HepG2 (cell line): ENCODE results near the gene TAOK3. TPM values are rescaled to one million over a fixed set of nuclear protein-coding genes. Genes with fewer than 3 reads are reported as not detected.
A peak's percentile ranks its signal among the peaks of the same experiment; 100 is the strongest.

Source experiments
- FOXM1 ChIP-seq: sonication (generic); formaldehyde crosslinking; IDR thresholded peaks from 2 replicates; pipeline ENCODE4 v1.5.0; 2020; ENCODE audit warnings: missing genetic modification reagents
- GATA4 ChIP-seq: sonication (generic); IDR thresholded peaks from 2 replicates; pipeline ENCODE4 v1.6.1; 2016; ENCODE audit warnings: antibody characterized with exemption, low read depth, borderline replicate concordance
- HNRNPUL1 ChIP-seq: fragments of 200-400 bp; formaldehyde crosslinking; IDR thresholded peaks from 2 replicates; pipeline ENCODE4 v1.6.1; 2017; ENCODE audit warnings: low read depth, mild to moderate bottlenecking, low read length, moderate library complexity
- JDP2 ChIP-seq: sonication (generic); formaldehyde crosslinking; IDR thresholded peaks from 2 replicates; pipeline ENCODE4 v1.8.1; 2022; ENCODE audit warnings: missing genetic modification reagents, borderline replicate concordance
- KLF11 ChIP-seq: IDR thresholded peaks from 2 replicates; pipeline ENCODE4 v1.6.1; 2016; ENCODE audit warnings: missing compliant biosample characterization
- MEIS2 ChIP-seq: sonication (generic); formaldehyde crosslinking; IDR thresholded peaks from 2 replicates; pipeline ENCODE4 v1.9.0; 2021; ENCODE audit warnings: mild to moderate bottlenecking, missing genetic modification reagents
- MLLT10 ChIP-seq: sonication (generic); formaldehyde crosslinking; IDR thresholded peaks from 2 replicates; pipeline ENCODE4 v1.4.0; 2020; ENCODE audit warnings: missing genetic modification reagents
- NFIB ChIP-seq: sonication (generic); formaldehyde crosslinking; IDR thresholded peaks from 2 replicates; pipeline ENCODE4 v1.9.0; 2021; ENCODE audit warnings: missing genetic modification reagents, mild to moderate bottlenecking, borderline replicate concordance
- NFIC ChIP-seq: IDR thresholded peaks from 2 replicates; pipeline ENCODE4 v1.6.1; 2012; ENCODE audit warnings: mild to moderate bottlenecking, low read length, inconsistent platforms
- PAF1 ChIP-seq: IDR thresholded peaks from 2 replicates; pipeline ENCODE4 v1.6.1; 2016; ENCODE audit warnings: missing genetic modification reagents, missing compliant biosample characterization
- RXRA ChIP-seq: sonication (generic); formaldehyde crosslinking; IDR thresholded peaks from 2 replicates; pipeline ENCODE4 v1.5.1; 2020; ENCODE audit warnings: missing genetic modification reagents
- SMAD9 ChIP-seq: sonication (generic); formaldehyde crosslinking; IDR thresholded peaks from 2 replicates; pipeline ENCODE4 v1.5.1; 2020; ENCODE audit warnings: mild to moderate bottlenecking, missing genetic modification reagents
- STAG1 ChIP-seq: sonication (generic); formaldehyde crosslinking; IDR thresholded peaks from 2 replicates; pipeline ENCODE4 v1.4.0; 2020; ENCODE audit warnings: missing genetic modification reagents
- ZBTB38 ChIP-seq: sonication (generic); formaldehyde crosslinking; IDR thresholded peaks from 2 replicates; pipeline ENCODE4 v1.5.1; 2020; ENCODE audit warnings: mild to moderate bottlenecking, missing genetic modification reagents
- ZFP90 ChIP-seq: sonication (generic); formaldehyde crosslinking; IDR thresholded peaks from 2 replicates; pipeline ENCODE4 v1.8.0; 2022; ENCODE audit warnings: missing genetic modification reagents, mild to moderate bottlenecking, inconsistent platforms, borderline replicate concordance
- ZKSCAN1 ChIP-seq: fragments of 150-350 bp; IDR thresholded peaks from 2 replicates; pipeline ENCODE4 v1.6.1; 2014; ENCODE audit warnings: low read length
- ZNF441 ChIP-seq: sonication (generic); formaldehyde crosslinking; IDR thresholded peaks from 2 replicates; pipeline ENCODE4 v1.7.0; 2021; ENCODE audit warnings: missing genetic modification reagents, borderline replicate concordance
- ZNF777 ChIP-seq: sonication (generic); formaldehyde crosslinking; IDR thresholded peaks from 2 replicates; pipeline ENCODE4 v1.4.0; 2020; ENCODE audit warnings: missing genetic modification reagents
- ZSCAN30 ChIP-seq: sonication (generic); formaldehyde crosslinking; IDR thresholded peaks from 2 replicates; pipeline ENCODE4 v1.5.0; 2020; ENCODE audit warnings: mild to moderate bottlenecking, missing genetic modification reagents
- polyA plus RNA-seq, 8 experiments: library from polyadenylated mRNA; depleted of rRNA in 3 of 8; stranded (reverse) in 7 of 8; unstranded in 1 of 8; fragments of >200 nt; fragmentation: Illumina TruSeq in 4 of 8; extraction: Trizol in 4 of 8; gene quantifications; 2 replicates each; pipeline versions ENCODE4 v1.2.1 to v1.2.3, GENCODE V29; 2011 to 2016; ENCODE audit warnings: low read depth in 4 of 8, missing spikeins in 1 of 8, mixed read lengths in 1 of 8; ENCODE audit not compliant: insufficient read depth in 1 of 8
- total RNA-seq, 5 experiments: library from RNA; depleted of rRNA; stranded (reverse); fragments of >200 nt; fragmentation: Illumina TruSeq; extraction: Trizol; gene quantifications; 2 replicates each; pipeline ENCODE4 v1.2.3, GENCODE V29; 2016; ENCODE audit warnings: low read depth in 1 of 5
- TF ChIP-seq, protein P1 (sequence below): sonication (generic); formaldehyde crosslinking; IDR thresholded peaks from 2 replicates; pipeline ENCODE4 v1.5.1; 2020; ENCODE audit warnings: mild to moderate bottlenecking, missing genetic modification reagents, borderline replicate concordance
- TF ChIP-seq, protein P2 (sequence below): sonication (generic); formaldehyde crosslinking; IDR thresholded peaks from 2 replicates; pipeline ENCODE4 v1.4.0; 2020; ENCODE audit warnings: missing genetic modification reagents, borderline replicate concordance
- TF ChIP-seq, protein P3 (sequence below): sonication (generic); formaldehyde crosslinking; IDR thresholded peaks from 2 replicates; pipeline ENCODE4 v1.4.0; 2020; ENCODE audit warnings: missing genetic modification reagents, borderline replicate concordance

TAOK3 gene
- total and polyA plus RNA-seq, 2 of the 13 experiments (the other 11 are each of a cell fraction or from before 2014, with no cell fraction given) = 10.4 to 12.3 TPM

DNA sequence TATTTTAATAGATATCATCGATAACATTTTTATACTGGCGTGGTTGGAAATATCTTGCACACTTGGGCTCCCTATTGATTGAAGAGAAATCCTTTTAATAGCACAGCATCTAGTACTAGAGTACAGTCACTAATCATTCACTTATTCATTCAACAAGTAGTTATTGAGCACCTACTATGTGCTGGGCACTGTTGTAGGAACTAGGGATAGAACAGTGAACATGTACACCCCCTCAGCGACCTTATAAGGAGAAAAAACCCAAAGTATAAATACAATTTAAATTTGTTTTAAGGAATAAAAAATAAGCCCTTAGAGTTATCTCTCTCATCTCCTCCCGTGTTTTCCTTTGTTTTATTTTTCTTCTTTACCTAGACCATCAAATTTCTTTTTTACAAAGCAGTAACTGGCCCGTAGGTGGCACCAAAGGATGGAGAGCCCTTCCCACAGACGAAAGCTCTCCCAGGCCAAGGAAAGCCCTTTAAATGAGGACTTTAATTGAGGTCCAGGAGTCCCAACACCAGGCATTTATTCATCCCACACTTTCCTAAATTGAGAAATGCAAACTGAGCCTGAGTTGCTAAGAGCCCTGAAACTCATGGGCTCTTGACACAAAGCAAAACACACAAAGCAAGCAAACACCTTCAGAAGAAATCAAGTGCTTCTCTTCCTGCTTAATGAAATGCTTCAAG is 207.8 kb downstream of the TAOK3 start (continued):
- TF ChIP-seq GATA4 (no peak), NFIC (no peak), MLLT10 (CRISPR knock-in tag) (no peak), SMAD9 (CRISPR knock-in tag) (no peak), ZNF777 (CRISPR knock-in tag) (no peak), NFIB (CRISPR knock-in tag) (no peak), FOXM1 (CRISPR knock-in tag) (no peak), ZSCAN30 (CRISPR knock-in tag) (no peak), ZFP90 (CRISPR knock-in tag) (no peak), PAF1 (no peak), STAG1 (CRISPR knock-in tag) (peak; percentile 57), ZKSCAN1 (peak; percentile 54; the same call in 1 of the 2 replicates), HNRNPUL1 (no peak), RXRA (CRISPR knock-in tag) (no peak), ZBTB38 (no peak), JDP2 (CRISPR knock-in tag) (no peak), MEIS2 (CRISPR knock-in tag) (no peak), KLF11 (CRISPR knock-in tag) (no peak), ZNF441 (CRISPR knock-in tag) (no peak)
- TF ChIP-seq, protein P1, sequence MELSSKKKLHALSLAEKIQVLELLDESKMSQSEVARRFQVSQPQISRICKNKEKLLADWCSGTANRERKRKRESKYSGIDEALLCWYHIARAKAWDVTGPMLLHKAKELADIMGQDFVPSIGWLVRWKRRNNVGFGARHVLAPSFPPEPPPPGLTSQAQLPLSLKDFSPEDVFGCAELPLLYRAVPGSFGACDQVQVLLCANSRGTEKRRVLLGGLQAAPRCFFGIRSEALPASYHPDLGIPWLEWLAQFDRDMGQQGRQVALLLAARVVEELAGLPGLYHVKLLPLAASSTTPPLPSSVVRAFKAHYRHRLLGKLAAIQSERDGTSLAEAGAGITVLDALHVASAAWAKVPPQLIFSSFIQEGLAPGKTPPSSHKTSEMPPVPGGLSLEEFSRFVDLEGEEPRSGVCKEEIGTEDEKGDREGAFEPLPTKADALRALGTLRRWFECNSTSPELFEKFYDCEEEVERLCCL (CRISPR knock-in tag) = no peak
- TF ChIP-seq, protein P2, sequence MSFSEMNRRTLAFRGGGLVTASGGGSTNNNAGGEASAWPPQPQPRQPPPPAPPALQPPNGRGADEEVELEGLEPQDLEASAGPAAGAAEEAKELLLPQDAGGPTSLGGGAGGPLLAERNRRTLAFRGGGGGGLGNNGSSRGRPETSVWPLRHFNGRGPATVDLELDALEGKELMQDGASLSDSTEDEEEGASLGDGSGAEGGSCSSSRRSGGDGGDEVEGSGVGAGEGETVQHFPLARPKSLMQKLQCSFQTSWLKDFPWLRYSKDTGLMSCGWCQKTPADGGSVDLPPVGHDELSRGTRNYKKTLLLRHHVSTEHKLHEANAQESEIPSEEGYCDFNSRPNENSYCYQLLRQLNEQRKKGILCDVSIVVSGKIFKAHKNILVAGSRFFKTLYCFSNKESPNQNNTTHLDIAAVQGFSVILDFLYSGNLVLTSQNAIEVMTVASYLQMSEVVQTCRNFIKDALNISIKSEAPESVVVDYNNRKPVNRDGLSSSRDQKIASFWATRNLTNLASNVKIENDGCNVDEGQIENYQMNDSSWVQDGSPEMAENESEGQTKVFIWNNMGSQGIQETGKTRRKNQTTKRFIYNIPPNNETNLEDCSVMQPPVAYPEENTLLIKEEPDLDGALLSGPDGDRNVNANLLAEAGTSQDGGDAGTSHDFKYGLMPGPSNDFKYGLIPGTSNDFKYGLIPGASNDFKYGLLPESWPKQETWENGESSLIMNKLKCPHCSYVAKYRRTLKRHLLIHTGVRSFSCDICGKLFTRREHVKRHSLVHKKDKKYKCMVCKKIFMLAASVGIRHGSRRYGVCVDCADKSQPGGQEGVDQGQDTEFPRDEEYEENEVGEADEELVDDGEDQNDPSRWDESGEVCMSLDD (CRISPR knock-in tag) = no peak
- TF ChIP-seq, protein P3, sequence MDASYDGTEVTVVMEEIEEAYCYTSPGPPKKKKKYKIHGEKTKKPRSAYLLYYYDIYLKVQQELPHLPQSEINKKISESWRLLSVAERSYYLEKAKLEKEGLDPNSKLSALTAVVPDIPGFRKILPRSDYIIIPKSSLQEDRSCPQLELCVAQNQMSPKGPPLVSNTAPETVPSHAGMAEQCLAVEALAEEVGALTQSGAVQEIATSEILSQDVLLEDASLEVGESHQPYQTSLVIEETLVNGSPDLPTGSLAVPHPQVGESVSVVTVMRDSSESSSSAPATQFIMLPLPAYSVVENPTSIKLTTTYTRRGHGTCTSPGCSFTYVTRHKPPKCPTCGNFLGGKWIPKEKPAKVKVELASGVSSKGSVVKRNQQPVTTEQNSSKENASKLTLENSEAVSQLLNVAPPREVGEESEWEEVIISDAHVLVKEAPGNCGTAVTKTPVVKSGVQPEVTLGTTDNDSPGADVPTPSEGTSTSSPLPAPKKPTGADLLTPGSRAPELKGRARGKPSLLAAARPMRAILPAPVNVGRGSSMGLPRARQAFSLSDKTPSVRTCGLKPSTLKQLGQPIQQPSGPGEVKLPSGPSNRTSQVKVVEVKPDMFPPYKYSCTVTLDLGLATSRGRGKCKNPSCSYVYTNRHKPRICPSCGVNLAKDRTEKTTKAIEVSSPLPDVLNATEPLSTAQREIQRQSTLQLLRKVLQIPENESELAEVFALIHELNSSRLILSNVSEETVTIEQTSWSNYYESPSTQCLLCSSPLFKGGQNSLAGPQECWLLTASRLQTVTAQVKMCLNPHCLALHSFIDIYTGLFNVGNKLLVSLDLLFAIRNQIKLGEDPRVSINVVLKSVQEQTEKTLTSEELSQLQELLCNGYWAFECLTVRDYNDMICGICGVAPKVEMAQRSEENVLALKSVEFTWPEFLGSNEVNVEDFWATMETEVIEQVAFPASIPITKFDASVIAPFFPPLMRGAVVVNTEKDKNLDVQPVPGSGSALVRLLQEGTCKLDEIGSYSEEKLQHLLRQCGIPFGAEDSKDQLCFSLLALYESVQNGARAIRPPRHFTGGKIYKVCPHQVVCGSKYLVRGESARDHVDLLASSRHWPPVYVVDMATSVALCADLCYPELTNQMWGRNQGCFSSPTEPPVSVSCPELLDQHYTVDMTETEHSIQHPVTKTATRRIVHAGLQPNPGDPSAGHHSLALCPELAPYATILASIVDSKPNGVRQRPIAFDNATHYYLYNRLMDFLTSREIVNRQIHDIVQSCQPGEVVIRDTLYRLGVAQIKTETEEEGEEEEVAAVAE = no peak
